GM12892 (cell line): Measurements from ENCODE around the gene ARL3.

Experiments used
- POLR2A ChIP-seq: IDR thresholded peaks from 2 replicates; pipeline ENCODE4 v1.6.1; 2011; ENCODE audit warnings: low read depth, low read length, control low read depth
- POLR2AphosphoS5 ChIP-seq: IDR thresholded peaks from 2 replicates; pipeline ENCODE4 v1.6.1; 2011; ENCODE audit warnings: low read depth, low read length, control low read depth

GRCh38 chr10:102648889-102649796, 65.1 kb downstream of the ARL3 start:
- TF ChIP-seq POLR2AphosphoS5, result no peak
- no peak for TF ChIP-seq POLR2A
